Right ventricle myocardium inferior (tissue), 1 donor: ENCODE measurements around the gene SAP25. TPM values are rescaled to one million over a fixed set of nuclear protein-coding genes. Genes with fewer than 3 reads are reported as not detected.

Experiments
- ATAC-seq: fragments of 200-7000 bp; cut with Tn5 transposase; one replicate; pipeline ENCODE4 v1.9.1; 2020; ENCODE audit warnings: mild to moderate bottlenecking, moderate library complexity
- DNase-seq: peaks from one replicate; pipeline ENCODE4 v3.0.0; 2021; ENCODE audit errors: missing footprints
- intact Hi-C: fragments of 100-400 bp; cut with DNase I; formaldehyde crosslinking; loops from one replicate; pipeline ENCODE4 v1.11.0; 2022
- total RNA-seq: library from RNA; stranded (reverse); fragmentation: NEBNext Ultra II Directional; extraction: Animal tissue kit (Norgen Biotek cat#: 25700); gene quantifications from one replicate; pipeline ENCODE4 v1.2.1, GENCODE V29; 2021
- donor health status: DM: no; HTN: yes; CAD: no; lungs with severe emphysema.

SAP25 gene
- total RNA-seq, 1 donor from 2014 or later: 0.84 TPM

GRCh38 chr7:100600730-100601038 lies 27.0 kb upstream of the SAP25 start:
- intact Hi-C loops: no loop called here
- DNase-seq (no peak), ATAC-seq (no peak)

- DNase-seq (no peak), ATAC-seq (no peak)
- intact Hi-C loops: no loop called here
Measured at GRCh38 chr7:100599911-100600729, 26.4 kb upstream of the SAP25 start.

- intact Hi-C loops: no loop called here
- ATAC-seq: no peak
- no peak for DNase-seq
Measured at GRCh38 chr7:100598425-100598824, 24.7 kb upstream of the SAP25 start.

GRCh38 chr7:100595188-100595587 lies 21.5 kb upstream of the SAP25 start:
- no peak for DNase-seq

GRCh38 chr7:100591596-100591995 lies 17.9 kb upstream of the SAP25 start:
- ATAC-seq: no peak
- DNase-seq: no peak
- intact Hi-C loops: no loop called here

More at GRCh38 chr7:100595188-100595587, 21.5 kb upstream of the SAP25 start:
- intact Hi-C loops: no loop called here
- no peak for ATAC-seq

- intact Hi-C loops: no loop called here
- ATAC-seq: no peak
- no peak for DNase-seq
Measured at GRCh38 chr7:100590077-100590737, 16.5 kb upstream of the SAP25 start.

- ATAC-seq (no peak), DNase-seq (no peak)
- intact Hi-C loops: loop anchor here (5.0 kb wide), 2 partner anchors 83 to 103 kb away; partner anchors contain the start of genes GIGYF1 and GNB2
Measured at GRCh38 chr7:100589341-100589947, 15.7 kb upstream of the SAP25 start.

- intact Hi-C loops: loop anchor here (5.0 kb wide), 2 partner anchors 84 to 104 kb away; partner anchors contain the start of genes GIGYF1 and GNB2
- peak; percentile 1 for DNase-seq
- ATAC-seq: no peak
Measured at GRCh38 chr7:100588438-100588837, 14.7 kb upstream of the SAP25 start.

- intact Hi-C loops: loop anchor here (1.0 to 5.0 kb wide), 4 partner anchors 16 to 106 kb away; partner anchors contain the start of genes GIGYF1, GNB2, MOSPD3 and PCOLCE
- peak; percentile 93 for ATAC-seq
- DNase-seq: peak; percentile 100
Measured at GRCh38 chr7:100586266-100587025, 12.7 kb upstream of the SAP25 start, which contains the start of gene FBXO24. FBXO24 (plus strand) TSS chr7:100586328; CDS start chr7:100586626, 298 bp downstream.

GRCh38 chr7:100585511-100586265 lies 12.0 kb upstream of the SAP25 start, which contains the start of gene LRCH4:
LRCH4 (minus strand) TSS chr7:100586129; CDS start chr7:100586100, 29 bp downstream.
- DNase-seq: peak; percentile 68
- no peak for ATAC-seq
- intact Hi-C loops: loop anchor here (2.0 to 5.0 kb wide), 3 partner anchors 27 to 107 kb away; partner anchors contain the start of genes GIGYF1, GNB2 and MOSPD3

GRCh38 chr7:100584683-100585510 lies 11.2 kb upstream of the SAP25 start:
- intact Hi-C loops: loop anchor here (5.0 kb wide), 2 partner anchors 87 to 107 kb away; partner anchors contain the start of genes GIGYF1 and GNB2
- peak; percentile 68 for DNase-seq
- ATAC-seq: no peak

- intact Hi-C loops: no loop called here
- peak; percentile 66 for DNase-seq
- no peak for ATAC-seq
Measured at GRCh38 chr7:100584054-100584682, 10.5 kb upstream of the SAP25 start.

- no peak for ATAC-seq
- DNase-seq: peak; percentile 90
- intact Hi-C loops: no loop called here
Measured at GRCh38 chr7:100583132-100584053, 9.7 kb upstream of the SAP25 start.

- intact Hi-C loops: no loop called here
- DNase-seq: no peak
- no peak for ATAC-seq
Measured at GRCh38 chr7:100582650-100583049, 8.9 kb upstream of the SAP25 start.

- intact Hi-C loops: no loop called here
- DNase-seq: no peak
- no peak for ATAC-seq
Measured at GRCh38 chr7:100582041-100582579, 8.4 kb upstream of the SAP25 start.
